K562 (cell line): ENCODE results near the gene PARP1. TPM values are rescaled to one million over a fixed set of nuclear protein-coding genes. Genes with fewer than 3 reads are reported as not detected.

ENCODE experiments used
- ARID2 ChIP-seq: fragments of 450-650 bp; IDR thresholded peaks from 2 replicates; pipeline ENCODE4 v1.6.1; 2017; ENCODE audit warnings: antibody characterized with exemption, mild to moderate bottlenecking
- ARID3A ChIP-seq: IDR thresholded peaks from 2 replicates; pipeline ENCODE4 v1.6.1; 2012; ENCODE audit warnings: low read depth, low read length, improper control_type of control experiment, borderline replicate concordance
- ATF6 ChIP-seq: sonication (generic); formaldehyde crosslinking; IDR thresholded peaks from 2 replicates; pipeline ENCODE4 v1.4.0; 2020; ENCODE audit warnings: mild to moderate bottlenecking, missing genetic modification reagents
- HDAC2 ChIP-seq: fragments of 450-650 bp; IDR thresholded peaks from 2 replicates; pipeline ENCODE4 v1.6.1; 2016; ENCODE audit warnings: mild to moderate bottlenecking
- HDAC8 ChIP-seq: fragments of 450-650 bp; IDR thresholded peaks from 2 replicates; pipeline ENCODE4 v1.6.1; 2016; ENCODE audit warnings: mild to moderate bottlenecking, missing genetic modification characterization, moderate library complexity, missing compliant biosample characterization
- MEF2A ChIP-seq: IDR thresholded peaks from 2 replicates; pipeline ENCODE4 v1.6.1; 2011; ENCODE audit warnings: low read depth, mild to moderate bottlenecking, low read length, moderate library complexity; ENCODE audit not compliant: control insufficient read depth
- NEUROD1 ChIP-seq: fragments of 150-350 bp; IDR thresholded peaks from 2 replicates; pipeline ENCODE4 v1.6.1; 2014; ENCODE audit warnings: borderline replicate concordance, low read length, low read depth; ENCODE audit not compliant: partially characterized antibody
- NR4A1 ChIP-seq, 2 experiments: fragments of 250-450 bp in 1 of 2; fragments of 450-650 bp in 1 of 2; sonication (Bioruptor Pico) in 1 of 2; IDR thresholded peaks; 2 replicates each; pipeline versions ENCODE4 v1.4.0 to v1.6.1; 2016 to 2020; ENCODE audit warnings: mild to moderate bottlenecking in 2 of 2, missing compliant biosample characterization in 1 of 2, missing genetic modification characterization in 1 of 2, moderate library complexity in 1 of 2
- POLR2A ChIP-seq: fragments of 450-650 bp; conservative IDR thresholded peaks from 2 replicates; pipeline ENCODE4 v1.6.1; 2016
- SMAD4 ChIP-seq: fragments of 250-450 bp; sonication (Bioruptor Pico); conservative IDR thresholded peaks from 2 replicates; pipeline ENCODE4 v1.8.0; 2021; ENCODE audit warnings: inconsistent platforms, mild to moderate bottlenecking, moderate library complexity
- SMC3 ChIP-seq: conservative IDR thresholded peaks from 2 replicates; pipeline ENCODE4 v1.6.1; 2011; ENCODE audit warnings: low read depth, low read length, improper control_type of control experiment; ENCODE audit not compliant: insufficient read depth
- ZFP91 ChIP-seq: sonication (generic); formaldehyde crosslinking; IDR thresholded peaks from 2 replicates; pipeline ENCODE4 v1.8.0; 2022; ENCODE audit warnings: mild to moderate bottlenecking, missing genetic modification reagents
- ZNF146 ChIP-seq: IDR thresholded peaks from one replicate; pipeline ENCODE4 v1.6.1; 2018; ENCODE audit warnings: missing compliant biosample characterization; ENCODE audit not compliant: unreplicated experiment
- ZNF224 ChIP-seq: sonication (generic); formaldehyde crosslinking; IDR thresholded peaks from 2 replicates; pipeline ENCODE4 v1.8.0; 2022; ENCODE audit warnings: mild to moderate bottlenecking, missing genetic modification reagents
- ZNF282 ChIP-seq: sonication (generic); formaldehyde crosslinking; IDR thresholded peaks from 2 replicates; pipeline ENCODE4 v1.8.1; 2023; ENCODE audit warnings: missing genetic modification reagents
- ZNF785 ChIP-seq: fragments of 250-450 bp; sonication (Bioruptor Pico); IDR thresholded peaks from 2 replicates; pipeline ENCODE4 v1.4.0; 2020; ENCODE audit warnings: mild to moderate bottlenecking
- polyA plus RNA-seq, 8 experiments: library from polyadenylated mRNA; depleted of rRNA in 4 of 8; stranded (reverse) in 5 of 8; unstranded in 3 of 8; fragments of >200 nt; fragmentation: Nextera tagmentation in 2 of 8; fragmentation: Illumina TruSeq in 1 of 8; extraction: Ambion mirVana in 2 of 8; extraction: Trizol in 1 of 8; gene quantifications; 2 replicates each; pipeline versions ENCODE4 v1.2.1 to v1.2.3, GENCODE V29; 2011 to 2014; ENCODE audit warnings: inconsistent platforms in 1 of 8, missing spikeins in 1 of 8
- total RNA-seq, 7 experiments: library from RNA; depleted of rRNA in 6 of 7; stranded (reverse); fragments of >200 nt in 6 of 7; fragmentation: Illumina TruSeq in 2 of 7; extraction: Trizol in 2 of 7; gene quantifications; 2 replicates each; pipeline versions ENCODE4 v1.2.1 to v1.2.3, GENCODE V29; 2011 to 2021; ENCODE audit warnings: low replicate concordance in 1 of 7
- TF ChIP-seq, protein P1 (sequence below): sonication (generic); formaldehyde crosslinking; IDR thresholded peaks from 2 replicates; pipeline ENCODE4 v1.8.0; 2022; ENCODE audit warnings: missing genetic modification reagents, mild to moderate bottlenecking, moderate library complexity, borderline replicate concordance
- TF ChIP-seq, protein P2 (sequence below), 3 experiments: fragments of 200-800 bp in 1 of 3; sonication (Bioruptor generic) in 1 of 3; sonication (generic) in 1 of 3; formaldehyde crosslinking in 1 of 3; IDR thresholded peaks; 2 replicates each; pipeline versions ENCODE4 v1.6.1 to v1.8.0; 2016 to 2022; ENCODE audit warnings: mild to moderate bottlenecking in 2 of 3, missing compliant biosample characterization in 2 of 3, missing genetic modification characterization in 2 of 3, missing genetic modification reagents in 1 of 3

The PARP1 gene
- total and polyA plus RNA-seq, 9 of the 15 experiments (the other 6 are each of a cell fraction or from before 2014, with no cell fraction given): 121 to 306 (median 250) TPM

DNA sequence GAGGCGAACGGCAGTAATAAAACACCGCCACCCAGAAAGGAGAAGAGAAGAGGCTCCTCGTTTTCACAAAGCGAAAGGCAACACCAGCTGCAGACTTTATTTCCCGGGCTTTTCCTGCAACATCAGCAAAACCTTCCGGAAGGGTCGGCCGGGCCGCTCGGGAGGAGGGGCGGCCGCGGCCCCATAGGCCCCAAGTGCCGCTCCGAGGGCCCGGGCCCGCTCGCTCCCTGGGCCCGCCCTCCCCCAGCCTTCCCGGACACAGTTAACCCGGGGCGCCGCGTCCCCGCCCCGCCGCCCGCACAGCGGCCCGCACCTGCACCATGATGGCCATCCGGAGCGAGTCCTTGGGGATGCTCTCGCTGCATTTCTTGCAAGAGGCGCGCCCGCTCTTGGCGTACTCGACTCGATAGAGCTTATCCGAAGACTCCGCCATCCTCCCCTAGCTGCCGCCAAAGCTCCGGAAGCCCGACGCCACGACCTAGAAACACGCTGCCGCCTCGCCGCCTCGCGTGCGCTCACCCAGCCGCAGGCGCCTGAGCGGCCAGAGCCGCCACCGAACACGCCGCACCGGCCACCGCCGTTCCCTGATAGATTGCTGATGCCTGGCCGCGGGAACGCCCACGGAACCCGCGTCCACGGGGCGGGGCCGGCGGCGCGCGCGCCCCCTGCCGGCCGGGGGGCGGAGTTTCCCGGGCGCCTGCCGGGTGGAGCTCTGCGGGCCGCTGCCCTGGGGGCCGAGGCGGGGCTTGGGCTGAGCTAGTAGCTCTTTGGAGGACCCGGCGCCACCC is at the start of gene PARP1 (continued):
- TF ChIP-seq ARID3A (no peak), ARID2 (no peak), ZFP91 (CRISPR knock-in tag) (peak; percentile 92), HDAC2 (0 out of 2 replicates have a peak, but pooled peaks have one; percentile 47), ZNF282 (CRISPR knock-in tag) (0 out of 2 replicates have a peak, but pooled peaks have one; percentile 67), NEUROD1 (peak; percentile 78), SMC3 (0 out of 2 replicates have a peak, but pooled peaks have one; percentile 40), ATF6 (CRISPR knock-in tag) (0 out of 2 replicates have a peak, but pooled peaks have one; percentile 75), NR4A1 (CRISPR knock-in tag; IDR thresholded peaks at IDR 0.05) (0 out of 2 replicates have a peak, but pooled peaks have one; percentile 14), NR4A1 (tag; IDR thresholded peaks at IDR 0.05) (peak; percentile 46; the same call in 1 of the 2 replicates), ZNF785 (CRISPR knock-in tag) (no peak), POLR2A (peak; percentile 94), SMAD4 (CRISPR knock-in tag) (peak; percentile 92), MEF2A (peak; percentile 51; the same call in 1 of the 2 replicates), ZNF146 (CRISPR knock-in tag) (no peak), HDAC8 (tag) (0 out of 2 replicates have a peak, but pooled peaks have one; percentile 30), ZNF224 (peak; percentile 48; the same call in 1 of the 2 replicates)
- TF ChIP-seq, protein P1, sequence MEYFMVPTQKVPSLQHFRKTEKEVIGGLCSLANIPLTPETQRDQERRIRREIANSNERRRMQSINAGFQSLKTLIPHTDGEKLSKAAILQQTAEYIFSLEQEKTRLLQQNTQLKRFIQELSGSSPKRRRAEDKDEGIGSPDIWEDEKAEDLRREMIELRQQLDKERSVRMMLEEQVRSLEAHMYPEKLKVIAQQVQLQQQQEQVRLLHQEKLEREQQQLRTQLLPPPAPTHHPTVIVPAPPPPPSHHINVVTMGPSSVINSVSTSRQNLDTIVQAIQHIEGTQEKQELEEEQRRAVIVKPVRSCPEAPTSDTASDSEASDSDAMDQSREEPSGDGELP (CRISPR knock-in tag): peak; percentile 80
- TF ChIP-seq, protein P2, sequence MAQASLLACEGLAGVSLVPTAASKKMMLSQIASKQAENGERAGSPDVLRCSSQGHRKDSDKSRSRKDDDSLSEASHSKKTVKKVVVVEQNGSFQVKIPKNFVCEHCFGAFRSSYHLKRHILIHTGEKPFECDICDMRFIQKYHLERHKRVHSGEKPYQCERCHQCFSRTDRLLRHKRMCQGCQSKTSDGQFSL (CRISPR knock-in tag; IDR thresholded peaks at IDR 0.05): peak; percentile 91; the same call in 1 of the 2 replicates
- TF ChIP-seq, protein P2 (tag; IDR thresholded peaks at IDR 0.05): peak in 1 of 2 experiments; percentile 94; a peak in 2 of 4 replicates
